ENCODE measurements around the gene ENG.

DNA sequence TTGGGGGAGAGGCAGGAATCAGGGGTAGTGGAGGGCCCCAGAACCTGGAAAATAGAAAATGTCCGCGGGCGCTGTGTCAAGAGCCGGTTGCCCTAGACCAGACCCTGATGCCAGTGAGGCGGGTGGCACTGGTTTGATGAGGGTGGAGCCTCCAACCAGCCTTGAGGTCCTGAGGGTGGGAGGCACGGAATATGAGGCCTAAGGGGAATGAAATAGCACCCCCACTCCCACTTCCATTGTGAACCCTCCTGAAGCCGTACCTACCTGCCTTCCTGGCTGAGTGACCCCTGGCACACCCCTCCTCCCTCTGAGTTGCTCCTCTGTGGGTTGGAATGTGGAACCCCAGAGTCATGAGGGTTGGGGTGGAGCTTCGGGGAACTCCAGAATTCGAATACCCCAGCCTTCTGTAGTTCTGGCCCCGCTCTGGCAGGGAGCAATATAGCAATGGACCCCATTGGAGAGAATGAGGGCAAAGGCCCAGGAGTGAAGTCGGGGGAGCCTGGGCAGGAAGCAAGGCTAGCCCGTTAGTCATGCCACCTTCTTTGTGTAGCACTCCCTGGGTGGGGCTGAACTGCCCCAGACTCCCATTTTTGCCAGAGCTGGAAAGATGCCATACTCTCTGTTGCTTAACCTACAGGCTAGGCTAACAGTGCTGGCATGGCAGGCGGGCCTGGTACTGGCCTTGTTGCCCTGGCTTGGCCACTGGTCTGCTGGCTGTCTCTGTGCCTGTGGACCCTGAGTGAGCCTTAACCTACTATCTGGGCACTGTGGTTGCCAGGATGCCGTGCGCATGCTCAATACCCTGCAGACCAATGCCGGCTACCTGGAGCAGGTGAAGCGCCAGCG is 50.7 kb downstream of the ENG start:
- TF ChIP-seq CTCF (IDR thresholded peaks at IDR 0.05; ENCODE audit: low read depth, low read length): no peak
- TF ChIP-seq EZH2phosphoT487 (IDR thresholded peaks at IDR 0.05; ENCODE audit: low read depth): no peak
